GM19239 (cell line): ENCODE results near the gene TBC1D14.

Source experiments
- DNase-seq: peaks from one replicate; pipeline ENCODE4 v3.0.0; 2011; ENCODE audit warnings: low spot score; ENCODE audit not compliant: insufficient read length
- FAIRE-seq: peaks from 2 replicates; lab custom pipeline; 2011; peaks lifted over from hg19 to GRCh38; lab: Jason Lieb, UNC

The TBC1D14 gene

DNA sequence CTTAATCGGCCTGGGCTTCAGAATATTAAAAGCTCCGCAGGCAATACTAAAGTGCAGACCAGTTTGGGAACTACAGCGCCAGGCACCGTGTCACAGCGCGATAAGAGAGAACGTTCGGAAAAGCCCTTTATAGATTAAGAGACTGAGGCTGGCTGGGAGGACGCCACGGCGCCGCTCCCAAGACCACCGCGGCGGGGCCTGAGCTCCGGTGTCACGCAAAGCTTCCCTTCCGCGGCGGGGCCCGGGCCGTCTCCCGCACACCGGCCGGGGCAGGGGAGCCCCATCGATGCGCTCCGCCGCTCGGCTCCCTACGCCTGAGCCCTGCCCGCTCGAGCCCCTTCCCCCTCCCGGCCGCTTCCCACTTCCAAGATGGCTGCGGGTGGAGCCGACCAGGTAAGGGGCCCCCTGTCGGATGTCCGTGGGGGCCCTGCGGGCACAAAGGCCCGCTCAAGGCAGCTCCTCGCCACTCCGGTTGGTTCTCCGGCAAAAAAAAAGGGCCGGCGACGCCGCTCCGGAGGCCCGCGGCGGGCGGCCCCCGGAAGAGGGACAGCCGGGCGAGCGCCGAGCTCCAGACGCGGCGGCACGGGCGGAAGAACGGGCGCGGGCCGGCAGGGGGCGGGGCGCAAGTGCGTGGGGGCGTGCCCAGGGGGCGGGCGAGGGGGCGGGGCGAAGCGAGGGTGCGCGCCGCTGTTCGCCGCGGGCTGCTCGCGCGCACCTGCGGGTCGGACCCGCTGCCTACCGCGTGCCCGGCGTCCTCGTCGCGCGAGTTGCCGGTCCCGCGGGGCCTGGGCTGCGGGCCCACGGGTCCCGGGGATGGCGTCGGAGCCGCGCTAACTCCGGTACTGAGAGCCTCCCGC, at the start of gene TBC1D14:
Gene TBC1D14, plus strand, starts transcription at position 714 of the 857 bp plus-strand sequence. CDS start 13,564 bp downstream, outside the sequence.
- DNase-seq = peak; percentile 95
- peak; percentile 66 for FAIRE-seq

DNA sequence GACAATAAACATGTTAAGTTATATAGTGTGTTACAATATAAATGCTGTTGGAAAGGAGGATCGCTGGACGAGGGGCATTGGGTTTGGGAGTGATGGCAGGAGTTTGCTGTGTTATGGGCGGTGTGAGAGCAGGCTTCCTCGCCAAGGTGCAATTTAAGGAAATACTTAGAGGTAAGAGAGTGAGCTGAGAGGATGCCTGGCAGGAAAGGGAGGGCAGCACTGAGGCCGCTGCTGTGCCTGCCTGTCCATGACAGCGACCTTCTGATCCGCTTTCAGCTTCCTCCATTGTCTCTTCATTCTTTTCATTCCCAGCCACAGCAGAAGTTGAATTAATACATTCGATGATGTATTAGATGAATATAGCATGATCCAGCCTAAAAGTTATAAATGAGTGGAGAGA, 41.2 kb upstream of the TBC1D14 start:
- FAIRE-seq (no peak), DNase-seq (no peak)

DNA sequence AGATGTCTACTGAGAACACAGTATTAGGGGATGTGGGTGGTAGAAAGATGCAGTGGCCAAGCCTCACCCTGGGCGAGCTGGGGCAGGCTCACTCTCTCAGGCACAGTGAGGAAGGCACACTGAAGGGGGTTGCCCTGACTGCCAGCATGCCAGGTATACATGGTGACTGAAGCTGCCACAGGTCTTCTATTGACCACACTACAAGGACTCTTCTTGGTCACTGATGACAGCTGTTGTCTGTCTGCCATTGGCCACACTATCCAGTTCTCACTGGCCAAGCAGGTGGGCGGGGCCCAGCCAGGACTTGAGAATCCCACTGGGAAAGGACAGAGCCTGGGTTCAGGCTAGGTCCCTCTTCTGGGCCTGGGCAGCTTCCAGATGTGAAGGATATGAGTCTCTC, 39.7 kb upstream of the TBC1D14 start:
- no peak for DNase-seq
- FAIRE-seq = no peak

DNA sequence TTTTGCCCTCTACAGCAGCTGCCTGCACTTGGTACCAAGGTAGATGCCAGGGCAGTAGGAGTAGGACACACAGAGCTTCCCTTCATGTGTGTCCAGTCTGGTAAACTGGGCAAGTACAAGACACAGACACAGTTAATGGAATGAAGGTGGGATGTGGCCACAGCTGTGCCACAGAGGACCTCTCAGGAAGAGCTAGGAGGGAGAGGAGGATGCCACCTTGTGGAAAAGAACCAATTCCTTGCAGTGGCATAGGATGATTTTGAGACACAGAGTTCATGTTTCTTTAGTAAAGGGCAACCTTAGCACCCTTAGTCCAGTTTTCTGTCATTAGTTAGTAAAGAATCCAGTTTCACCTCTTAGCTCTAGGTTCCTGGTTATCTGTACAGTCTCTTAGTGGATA, 36.3 kb upstream of the TBC1D14 start:
- DNase-seq (no peak), FAIRE-seq (peak; percentile 59)

- peak; percentile 54 for DNase-seq
- peak; percentile 94 for FAIRE-seq
Measured at GRCh38 chr4:6873792-6874461, 35.7 kb upstream of the TBC1D14 start.

GRCh38 chr4:6874981-6875380, 34.6 kb upstream of the TBC1D14 start:
- no peak for DNase-seq
- no peak for FAIRE-seq

GRCh38 chr4:6875431-6875831, 34.2 kb upstream of the TBC1D14 start:
- FAIRE-seq (no peak), DNase-seq (no peak)

GRCh38 chr4:6876440-6876839, 33.2 kb upstream of the TBC1D14 start:
- DNase-seq = no peak
- no peak for FAIRE-seq

DNA sequence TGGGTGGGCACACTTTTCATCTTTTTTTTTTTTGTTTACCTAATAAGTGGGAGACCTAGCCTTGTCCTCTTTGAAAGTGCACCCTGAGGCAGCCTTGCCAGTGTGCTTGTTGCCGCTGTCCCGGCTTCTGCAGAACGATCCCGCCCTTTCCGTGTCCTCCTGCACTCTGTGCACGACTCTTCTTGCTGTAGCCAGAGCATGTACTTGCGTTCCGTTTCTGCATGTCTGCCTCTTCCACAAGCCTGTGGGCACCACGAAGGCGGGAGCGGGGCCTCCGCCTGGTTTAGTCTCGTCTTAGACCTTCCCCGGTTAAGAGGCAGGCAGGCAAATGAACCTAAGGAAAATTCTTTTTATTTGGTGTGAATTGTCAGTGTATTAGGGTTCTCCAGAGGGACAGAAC, 32.6 kb upstream of the TBC1D14 start:
- DNase-seq (no peak), FAIRE-seq (no peak)

- no peak for FAIRE-seq
- no peak for DNase-seq
Measured at GRCh38 chr4:6878451-6879059, 31.1 kb upstream of the TBC1D14 start.

GRCh38 chr4:6880691-6881090, 28.9 kb upstream of the TBC1D14 start:
- DNase-seq = no peak
- no peak for FAIRE-seq

GRCh38 chr4:6881908-6882307, 27.7 kb upstream of the TBC1D14 start:
- FAIRE-seq = no peak
- DNase-seq = no peak

- DNase-seq = no peak
- no peak for FAIRE-seq
Measured at GRCh38 chr4:6884341-6884870, 25.2 kb upstream of the TBC1D14 start.

GRCh38 chr4:6885953-6886557, 23.6 kb upstream of the TBC1D14 start:
- DNase-seq (no peak), FAIRE-seq (peak; percentile 62)

- FAIRE-seq (no peak), DNase-seq (no peak)
Measured at GRCh38 chr4:6886886-6887285, 22.7 kb upstream of the TBC1D14 start.

GRCh38 chr4:6887591-6888371, 21.8 kb upstream of the TBC1D14 start:
- no peak for DNase-seq

GRCh38 chr4:6888506-6889071, 21.0 kb upstream of the TBC1D14 start:
- no peak for DNase-seq
- no peak for FAIRE-seq

More at GRCh38 chr4:6887591-6888371, 21.8 kb upstream of the TBC1D14 start:
- FAIRE-seq = no peak

DNA sequence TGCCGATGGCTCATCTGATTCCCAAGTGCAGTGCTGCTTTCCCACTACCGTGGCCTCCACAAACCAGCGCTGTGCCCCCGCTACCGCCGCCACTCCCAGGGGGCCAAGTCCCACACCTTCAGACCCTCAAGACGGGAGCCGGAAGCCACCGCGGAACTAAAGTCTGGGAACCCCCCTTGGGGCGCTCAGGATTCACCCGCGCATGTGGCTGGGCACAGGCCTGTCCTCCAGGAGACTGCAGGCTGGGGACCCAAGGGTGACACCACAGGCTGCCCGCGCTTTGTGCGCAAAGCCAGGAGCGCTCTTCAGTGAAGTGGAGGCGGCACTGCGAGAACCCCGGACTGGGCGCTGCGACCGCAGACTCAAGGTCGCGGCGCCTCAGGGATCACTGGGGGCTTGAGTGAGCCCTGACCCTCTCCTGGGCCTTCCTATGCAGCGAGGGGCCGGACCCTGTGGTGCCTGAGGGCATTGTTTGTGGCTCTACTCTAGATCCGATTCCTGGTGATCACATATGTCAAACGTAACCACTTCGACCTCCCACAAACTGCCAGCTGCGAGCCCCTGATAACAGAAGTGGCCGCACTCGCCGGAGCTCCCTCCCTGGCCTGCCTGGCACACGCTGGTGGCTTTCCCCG, 20.4 kb upstream of the TBC1D14 start:
- FAIRE-seq (no peak), DNase-seq (no peak)
